Measurements from ENCODE around the gene MSMB.

The MSMB gene

GRCh38 chr10:46018453-46019176 lies 27.5 kb downstream of the MSMB start:
- ChIA-PET POLR2A (no interaction called here), CTCF (interaction anchor here (1.1 to 9.5 kb wide), 3 partner anchors 9 to 769 kb away, joined by 3 to 88 read pairs (median 56); partner anchors contain the start of gene NCOA4)
- no peak for DNase-seq (ENCODE audit: extremely low spot score)
- no peak for TF ChIP-seq CTCF (IDR thresholded peaks at IDR 0.05; ENCODE audit: control extremely low read depth, extremely low read depth, low read depth, missing control alignments)

GRCh38 chr10:46017733-46018132 lies 28.3 kb downstream of the MSMB start:
- no peak for DNase-seq (ENCODE audit: extremely low spot score)
- CTCF ChIA-PET, result interaction anchor here (1.3 to 9.5 kb wide), 4 partner anchors 10 to 767 kb away, joined by 3 to 88 read pairs (median 30); partner anchors contain the start of gene NCOA4
- TF ChIP-seq CTCF (IDR thresholded peaks at IDR 0.05; ENCODE audit: control extremely low read depth, extremely low read depth, low read depth, missing control alignments), result no peak
- POLR2A ChIA-PET, result no interaction called here

- ChIA-PET POLR2A (no interaction called here), CTCF (interaction anchor here (1.3 to 9.5 kb wide), 4 partner anchors 11 to 767 kb away, joined by 3 to 88 read pairs (median 30); partner anchors contain the start of gene NCOA4)
- no peak for TF ChIP-seq CTCF (IDR thresholded peaks at IDR 0.05; ENCODE audit: control extremely low read depth, extremely low read depth, low read depth, missing control alignments)
- DNase-seq (ENCODE audit: extremely low spot score), result no peak
These were observed 29.3 kb downstream of the MSMB start for GRCh38 chr10:46016811-46017210.

- no peak for TF ChIP-seq CTCF (IDR thresholded peaks at IDR 0.05; ENCODE audit: control extremely low read depth, extremely low read depth, low read depth, missing control alignments)
- ChIA-PET POLR2A (no interaction called here), CTCF (interaction anchor here (1.6 to 9.5 kb wide), 4 partner anchors 11 to 766 kb away, joined by 3 to 88 read pairs (median 30); partner anchors contain the start of gene NCOA4)
- no peak for DNase-seq (ENCODE audit: extremely low spot score)
These were observed 29.9 kb downstream of the MSMB start for GRCh38 chr10:46016190-46016589.

- CTCF ChIA-PET, result interaction anchor here (1.6 to 9.5 kb wide), 4 partner anchors 9 to 765 kb away, joined by 3 to 88 read pairs (median 30); partner anchors contain the start of gene NCOA4
- DNase-seq (ENCODE audit: extremely low spot score), result no peak
- no peak for TF ChIP-seq CTCF (IDR thresholded peaks at IDR 0.05; ENCODE audit: control extremely low read depth, extremely low read depth, low read depth, missing control alignments)
- POLR2A ChIA-PET, result interaction anchor here (0.6 kb wide), 1 partner anchor 435 kb away, joined by 3 read pairs; no protein-coding TSS in a partner anchor
These were observed 31.2 kb downstream of the MSMB start for GRCh38 chr10:46014683-46015405.

GRCh38 chr10:46014206-46014605 lies 31.9 kb downstream of the MSMB start:
- ChIA-PET CTCF (interaction anchor here (1.4 to 1.9 kb wide), 2 partner anchors 9 to 13 kb away, joined by 3 to 5 read pairs; no protein-coding TSS in a partner anchor), POLR2A (no interaction called here)
- no peak for DNase-seq (ENCODE audit: extremely low spot score)
- TF ChIP-seq CTCF (IDR thresholded peaks at IDR 0.05; ENCODE audit: control extremely low read depth, extremely low read depth, low read depth, missing control alignments), result no peak

Data from GM10248 (cell line).